ENCODE measurements around the gene FNIP2.

FNIP2 gene

DNA sequence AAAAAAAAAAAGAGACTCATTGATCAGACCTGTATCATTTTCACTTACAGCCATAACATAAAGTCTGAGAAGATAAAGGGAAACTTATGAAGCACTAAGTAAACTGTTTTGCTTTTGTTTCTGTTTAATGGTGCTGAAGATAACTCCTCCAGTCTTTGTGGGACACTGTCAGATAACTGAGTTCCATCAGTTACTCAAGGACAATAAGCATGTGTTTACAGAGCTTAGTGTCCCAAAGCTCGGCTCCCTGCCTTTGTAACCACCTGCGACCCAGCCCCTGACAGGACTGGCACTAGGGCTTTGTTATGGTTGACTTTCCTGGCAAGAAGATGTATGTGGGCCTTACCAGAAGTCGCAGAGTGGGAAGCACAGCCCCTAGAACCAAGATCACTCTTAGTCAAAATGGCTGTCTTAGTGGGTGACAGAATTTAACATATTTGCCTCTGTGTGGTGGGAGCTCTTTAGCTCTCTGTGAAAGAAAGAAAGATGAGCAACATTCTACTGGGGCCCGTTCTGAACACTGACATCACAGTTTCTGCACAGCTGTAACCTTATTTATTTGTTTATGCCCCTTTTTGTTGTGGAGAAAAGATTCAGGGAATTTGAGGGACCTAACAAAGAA, 68.1 kb downstream of the FNIP2 start:
- TF ChIP-seq TAF1 (IDR thresholded peaks at IDR 0.05; ENCODE audit: low read depth) (no peak), MAX (IDR thresholded peaks at IDR 0.05) (no peak), EGR1 (IDR thresholded peaks at IDR 0.05) (no peak), CREB1 (IDR thresholded peaks at IDR 0.05; ENCODE audit: low read depth) (no peak), REST (IDR thresholded peaks at IDR 0.05; ENCODE audit: low read depth) (no peak), YY1 (IDR thresholded peaks at IDR 0.05; ENCODE audit: low read depth) (no peak), TCF12 (IDR thresholded peaks at IDR 0.05; ENCODE audit: low read depth) (no peak), EP300 (IDR thresholded peaks at IDR 0.05; ENCODE audit: borderline replicate concordance) (no peak), NFIC (IDR thresholded peaks at IDR 0.05) (no peak), ZBTB7A (IDR thresholded peaks at IDR 0.05; ENCODE audit: low read depth) (no peak), RAD21 (IDR thresholded peaks at IDR 0.05; ENCODE audit: low read depth) (no peak), CEBPB (IDR thresholded peaks at IDR 0.05) (no peak), FOXM1 (IDR thresholded peaks at IDR 0.05; ENCODE audit: borderline replicate concordance, low read depth) (no peak), TEAD4 (IDR thresholded peaks at IDR 0.05) (no peak)
- TF ChIP-seq, protein P1, sequence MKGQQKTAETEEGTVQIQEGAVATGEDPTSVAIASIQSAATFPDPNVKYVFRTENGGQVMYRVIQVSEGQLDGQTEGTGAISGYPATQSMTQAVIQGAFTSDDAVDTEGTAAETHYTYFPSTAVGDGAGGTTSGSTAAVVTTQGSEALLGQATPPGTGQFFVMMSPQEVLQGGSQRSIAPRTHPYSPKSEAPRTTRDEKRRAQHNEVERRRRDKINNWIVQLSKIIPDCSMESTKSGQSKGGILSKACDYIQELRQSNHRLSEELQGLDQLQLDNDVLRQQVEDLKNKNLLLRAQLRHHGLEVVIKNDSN (IDR thresholded peaks at IDR 0.05) = no peak

DNA sequence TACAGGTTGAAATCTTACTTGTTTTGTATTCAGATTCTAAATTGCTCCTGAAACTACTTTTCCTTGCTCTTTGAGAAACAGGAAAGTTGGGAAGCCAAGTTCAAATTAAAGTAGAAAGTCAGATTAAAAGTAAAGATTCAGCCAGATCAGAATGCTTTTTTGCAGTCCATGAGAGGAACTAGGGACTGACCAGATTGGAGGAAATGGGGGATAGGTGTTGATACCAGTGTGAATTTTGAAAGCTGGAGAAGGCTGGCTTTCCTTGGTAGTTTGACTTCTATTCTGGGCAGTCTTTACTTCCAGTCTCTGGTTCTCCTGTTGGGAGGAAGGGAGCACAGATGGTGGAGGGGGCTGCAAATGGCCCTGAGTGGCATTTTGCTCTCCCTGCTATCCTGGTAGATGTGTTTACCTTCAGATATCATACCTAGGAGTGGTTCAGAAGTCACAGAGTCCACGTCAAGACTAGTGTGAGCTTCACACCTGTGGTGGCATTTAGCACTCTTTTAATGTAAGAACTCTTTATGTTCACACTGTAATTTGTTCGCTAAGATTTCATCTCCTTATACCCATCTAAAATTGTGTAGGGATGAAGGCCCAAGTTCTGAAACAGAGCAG, 68.8 kb downstream of the FNIP2 start:
- TF ChIP-seq, protein P1 (IDR thresholded peaks at IDR 0.05) = no peak
- TF ChIP-seq EP300 (IDR thresholded peaks at IDR 0.05; ENCODE audit: borderline replicate concordance) (no peak), TAF1 (IDR thresholded peaks at IDR 0.05; ENCODE audit: low read depth) (no peak), EGR1 (IDR thresholded peaks at IDR 0.05) (no peak), ZBTB7A (IDR thresholded peaks at IDR 0.05; ENCODE audit: low read depth) (no peak), REST (IDR thresholded peaks at IDR 0.05; ENCODE audit: low read depth) (no peak), RAD21 (IDR thresholded peaks at IDR 0.05; ENCODE audit: low read depth) (no peak), MAX (IDR thresholded peaks at IDR 0.05) (no peak), NFIC (IDR thresholded peaks at IDR 0.05) (no peak), YY1 (IDR thresholded peaks at IDR 0.05; ENCODE audit: low read depth) (no peak), CEBPB (IDR thresholded peaks at IDR 0.05) (no peak), TEAD4 (IDR thresholded peaks at IDR 0.05) (no peak), CREB1 (IDR thresholded peaks at IDR 0.05; ENCODE audit: low read depth) (no peak), TCF12 (IDR thresholded peaks at IDR 0.05; ENCODE audit: low read depth) (no peak), FOXM1 (IDR thresholded peaks at IDR 0.05; ENCODE audit: borderline replicate concordance, low read depth) (no peak)

DNA sequence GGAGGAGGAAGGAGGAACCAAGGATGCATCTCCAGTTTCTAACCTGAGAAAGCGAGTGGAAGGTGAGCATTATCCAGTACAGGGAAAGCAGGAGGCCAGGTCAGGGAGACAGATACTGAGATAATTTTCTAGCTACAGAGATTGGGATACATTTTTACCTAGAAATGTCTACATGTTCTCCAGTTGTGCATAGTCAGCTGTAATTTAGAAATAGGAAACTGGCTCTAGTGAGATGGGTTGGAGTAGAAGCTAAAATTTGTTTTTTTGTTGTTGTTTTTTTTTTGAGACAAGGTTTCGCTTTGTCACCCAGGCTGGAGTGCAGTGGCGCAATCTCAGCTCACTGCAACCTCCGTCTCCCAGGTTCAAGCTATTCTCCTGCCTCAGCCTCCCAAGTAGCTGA, 71.3 kb downstream of the FNIP2 start:
- TF ChIP-seq, protein P1 (IDR thresholded peaks at IDR 0.05) = no peak
- no peak for TF ChIP-seq TAF1 (IDR thresholded peaks at IDR 0.05; ENCODE audit: low read depth)
- TF ChIP-seq TEAD4 (IDR thresholded peaks at IDR 0.05) = no peak
- no peak for TF ChIP-seq RAD21 (IDR thresholded peaks at IDR 0.05; ENCODE audit: low read depth)
- TF ChIP-seq CREB1 (IDR thresholded peaks at IDR 0.05; ENCODE audit: low read depth) = no peak
- no peak for TF ChIP-seq EP300 (IDR thresholded peaks at IDR 0.05; ENCODE audit: borderline replicate concordance)
- no peak for TF ChIP-seq REST (IDR thresholded peaks at IDR 0.05; ENCODE audit: low read depth)
- TF ChIP-seq EGR1 (IDR thresholded peaks at IDR 0.05) = no peak
- TF ChIP-seq MAX (IDR thresholded peaks at IDR 0.05) = no peak
- TF ChIP-seq CEBPB (IDR thresholded peaks at IDR 0.05) = no peak
- no peak for TF ChIP-seq NFIC (IDR thresholded peaks at IDR 0.05)
- TF ChIP-seq TCF12 (IDR thresholded peaks at IDR 0.05; ENCODE audit: low read depth) = no peak
- TF ChIP-seq FOXM1 (IDR thresholded peaks at IDR 0.05; ENCODE audit: borderline replicate concordance, low read depth) = no peak
- no peak for TF ChIP-seq ZBTB7A (IDR thresholded peaks at IDR 0.05; ENCODE audit: low read depth)
- TF ChIP-seq YY1 (IDR thresholded peaks at IDR 0.05; ENCODE audit: low read depth) = no peak
